NCI-H524 treated with DMSO at 0.1 percent for 48 hours (cell line): ENCODE results near the gene AKNA.

Experiments
- DNase-seq: peaks from one replicate; lab custom pipeline; 2025; lab: John Stamatoyannopoulos, UW

AKNA gene, protein sequence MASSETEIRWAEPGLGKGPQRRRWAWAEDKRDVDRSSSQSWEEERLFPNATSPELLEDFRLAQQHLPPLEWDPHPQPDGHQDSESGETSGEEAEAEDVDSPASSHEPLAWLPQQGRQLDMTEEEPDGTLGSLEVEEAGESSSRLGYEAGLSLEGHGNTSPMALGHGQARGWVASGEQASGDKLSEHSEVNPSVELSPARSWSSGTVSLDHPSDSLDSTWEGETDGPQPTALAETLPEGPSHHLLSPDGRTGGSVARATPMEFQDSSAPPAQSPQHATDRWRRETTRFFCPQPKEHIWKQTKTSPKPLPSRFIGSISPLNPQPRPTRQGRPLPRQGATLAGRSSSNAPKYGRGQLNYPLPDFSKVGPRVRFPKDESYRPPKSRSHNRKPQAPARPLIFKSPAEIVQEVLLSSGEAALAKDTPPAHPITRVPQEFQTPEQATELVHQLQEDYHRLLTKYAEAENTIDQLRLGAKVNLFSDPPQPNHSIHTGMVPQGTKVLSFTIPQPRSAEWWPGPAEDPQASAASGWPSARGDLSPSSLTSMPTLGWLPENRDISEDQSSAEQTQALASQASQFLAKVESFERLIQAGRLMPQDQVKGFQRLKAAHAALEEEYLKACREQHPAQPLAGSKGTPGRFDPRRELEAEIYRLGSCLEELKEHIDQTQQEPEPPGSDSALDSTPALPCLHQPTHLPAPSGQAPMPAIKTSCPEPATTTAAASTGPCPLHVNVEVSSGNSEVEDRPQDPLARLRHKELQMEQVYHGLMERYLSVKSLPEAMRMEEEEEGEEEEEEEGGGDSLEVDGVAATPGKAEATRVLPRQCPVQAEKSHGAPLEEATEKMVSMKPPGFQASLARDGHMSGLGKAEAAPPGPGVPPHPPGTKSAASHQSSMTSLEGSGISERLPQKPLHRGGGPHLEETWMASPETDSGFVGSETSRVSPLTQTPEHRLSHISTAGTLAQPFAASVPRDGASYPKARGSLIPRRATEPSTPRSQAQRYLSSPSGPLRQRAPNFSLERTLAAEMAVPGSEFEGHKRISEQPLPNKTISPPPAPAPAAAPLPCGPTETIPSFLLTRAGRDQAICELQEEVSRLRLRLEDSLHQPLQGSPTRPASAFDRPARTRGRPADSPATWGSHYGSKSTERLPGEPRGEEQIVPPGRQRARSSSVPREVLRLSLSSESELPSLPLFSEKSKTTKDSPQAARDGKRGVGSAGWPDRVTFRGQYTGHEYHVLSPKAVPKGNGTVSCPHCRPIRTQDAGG (N-terminal part only)

DNA sequence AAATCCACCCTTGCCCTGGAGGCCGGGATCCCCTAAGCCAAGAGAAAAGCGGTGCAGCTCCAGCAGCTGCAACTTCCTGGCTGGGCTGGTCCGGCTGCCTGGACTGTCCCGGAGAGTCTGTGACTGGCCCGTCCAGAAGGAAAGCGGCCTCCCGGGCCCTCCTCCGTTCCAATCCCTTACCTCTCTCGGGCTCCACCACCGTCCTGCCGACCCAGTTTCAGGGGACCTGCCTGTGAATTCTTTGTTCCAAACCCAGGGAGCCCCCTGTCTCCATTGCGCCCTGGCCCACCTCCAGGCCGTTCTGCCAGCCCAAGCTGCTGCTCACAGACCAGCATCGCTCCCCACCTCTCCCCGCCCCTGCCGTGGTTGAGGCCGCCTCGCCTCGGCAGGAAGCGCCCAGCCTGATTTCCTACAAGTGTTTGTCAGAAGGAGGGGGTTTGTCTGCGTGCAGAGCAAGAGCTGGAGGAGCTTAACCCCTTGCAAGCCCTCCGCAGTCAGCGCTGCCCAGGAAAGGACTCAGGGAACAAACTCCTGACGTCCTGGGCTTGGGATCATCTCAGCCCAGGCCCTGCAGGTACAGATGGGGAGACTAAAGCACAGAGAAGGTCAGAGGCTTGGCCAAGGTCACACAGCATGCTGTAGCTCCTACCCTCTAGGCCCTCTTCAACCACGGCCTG is at the start of gene AKNA:
Gene AKNA, minus strand, starts transcription at position 303 of the 677 bp plus-strand sequence. CDS start 6,649 bp downstream, outside the sequence.
- peak; percentile 31 for DNase-seq

- no peak for DNase-seq
Measured at GRCh38 chr9:114437401-114437893, 49.7 kb upstream of the AKNA start.

DNA sequence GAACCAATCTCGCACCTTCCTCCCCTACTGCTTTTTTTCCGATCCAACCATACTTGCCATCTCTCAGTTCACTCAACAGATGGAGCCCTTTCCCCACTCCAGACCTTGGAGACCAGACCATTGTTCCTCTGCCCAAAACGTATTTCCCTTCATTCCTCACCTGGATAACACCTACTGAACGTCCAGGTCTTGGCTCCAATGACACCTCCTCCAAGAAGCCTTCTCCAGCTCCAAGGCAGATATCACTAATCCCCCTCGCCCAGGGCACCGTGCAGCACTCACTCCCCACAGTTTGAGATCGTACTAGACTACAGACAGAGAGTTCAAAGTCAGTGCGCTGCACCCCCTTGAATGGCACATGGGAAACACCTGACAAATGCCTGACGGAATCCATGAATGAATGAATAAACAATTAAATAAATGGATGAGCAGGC is 47.1 kb upstream of the AKNA start:
- DNase-seq, result peak; percentile 31

DNA sequence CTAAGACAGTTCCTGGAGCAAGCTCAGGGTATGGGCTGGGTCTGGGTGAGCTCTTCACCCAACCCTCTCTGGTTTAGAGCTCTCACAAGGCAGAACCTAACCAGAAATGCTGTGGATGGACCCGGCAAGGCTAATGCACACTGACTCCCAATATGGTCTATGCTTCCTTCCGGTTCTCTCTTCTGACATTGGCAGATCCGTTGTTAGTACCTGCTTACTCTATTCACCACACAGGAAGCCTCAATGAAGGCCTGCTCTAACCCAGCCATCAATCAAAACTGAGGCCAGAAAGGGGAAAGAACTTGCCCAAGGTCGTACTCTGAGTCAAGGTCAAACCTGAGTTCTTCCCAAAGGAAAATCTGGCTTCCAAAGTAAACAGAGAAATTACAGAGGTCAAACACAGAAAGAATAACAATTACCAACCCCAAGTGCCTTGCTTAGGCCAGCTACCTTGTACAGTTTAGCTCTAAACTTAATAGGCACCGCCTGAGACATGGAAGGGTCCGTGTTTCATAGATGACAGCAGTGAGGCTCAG is 46.0 kb upstream of the AKNA start:
- DNase-seq, result no peak

- DNase-seq, result no peak
Measured at GRCh38 chr9:114433086-114433485, 45.3 kb upstream of the AKNA start.

GRCh38 chr9:114432323-114433067 is 44.7 kb upstream of the AKNA start:
- DNase-seq, result no peak

GRCh38 chr9:114431770-114432169 is 44.0 kb upstream of the AKNA start:
- DNase-seq, result no peak

- DNase-seq, result no peak
Measured at GRCh38 chr9:114431003-114431402, 43.2 kb upstream of the AKNA start.

GRCh38 chr9:114430457-114430856 is 42.7 kb upstream of the AKNA start:
- DNase-seq, result no peak

DNA sequence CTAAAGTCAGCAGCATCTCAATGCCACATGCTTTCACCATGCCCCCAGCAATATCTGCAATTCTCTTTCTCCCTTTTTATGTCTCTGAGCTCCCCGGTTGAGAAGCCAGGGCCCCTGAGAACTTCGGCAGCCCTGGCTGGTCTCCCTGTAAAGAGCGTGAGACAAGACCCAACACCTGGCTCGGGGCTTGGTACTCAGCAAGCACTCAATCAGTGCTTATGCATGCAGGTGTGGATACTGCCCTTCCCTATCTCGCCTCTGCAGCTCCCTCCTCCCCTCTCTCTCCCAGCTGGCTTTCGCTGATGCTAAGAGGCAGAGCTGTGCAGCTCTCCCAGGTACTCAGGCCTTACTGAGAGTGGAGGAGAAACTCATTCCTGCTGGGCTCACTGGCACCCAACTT is 41.7 kb upstream of the AKNA start:
- DNase-seq, result no peak

DNA sequence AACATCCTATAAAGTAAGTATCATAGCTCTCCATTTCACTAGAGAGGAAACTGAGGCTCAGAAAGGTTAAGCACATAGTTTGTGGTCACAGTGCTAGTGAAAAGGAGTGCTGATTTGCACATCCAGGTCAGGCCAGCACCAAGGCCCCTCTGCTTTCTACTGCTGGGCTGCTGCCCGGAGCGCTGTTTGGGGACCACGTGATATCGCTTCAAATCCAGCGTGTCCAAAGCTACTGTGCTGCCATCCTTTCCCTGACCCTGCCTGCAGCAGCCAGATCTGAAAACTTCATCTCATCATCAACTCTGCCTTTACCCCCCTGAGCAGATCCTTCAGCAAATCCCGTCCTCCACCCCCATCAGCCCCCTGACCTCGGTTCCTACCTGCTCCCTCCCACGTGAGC is 40.7 kb upstream of the AKNA start:
- DNase-seq, result no peak

- no peak for DNase-seq
Measured at GRCh38 chr9:114427644-114428043, 39.9 kb upstream of the AKNA start.

- no peak for DNase-seq
Measured at GRCh38 chr9:114426046-114426948, 38.5 kb upstream of the AKNA start.

DNA sequence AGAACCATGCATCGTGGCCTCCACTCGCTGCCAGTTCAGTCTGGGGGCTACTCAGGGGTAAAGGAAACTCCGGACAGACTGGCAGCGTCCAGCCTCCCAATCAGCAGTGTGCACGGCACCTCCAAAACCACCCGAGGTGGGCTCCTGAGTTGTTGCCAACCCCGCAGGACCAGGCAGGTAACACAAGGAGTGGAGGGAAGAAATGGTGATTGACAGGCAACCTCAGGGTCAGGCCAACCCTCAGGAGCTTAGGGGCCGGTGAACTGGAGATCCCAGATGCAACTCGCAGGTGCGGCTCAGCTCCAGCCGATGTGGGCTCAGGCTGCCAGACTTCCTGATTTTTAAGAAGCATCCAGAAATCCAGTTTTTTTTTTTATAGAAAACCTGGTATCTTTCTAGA is 37.3 kb upstream of the AKNA start:
- no peak for DNase-seq

DNA sequence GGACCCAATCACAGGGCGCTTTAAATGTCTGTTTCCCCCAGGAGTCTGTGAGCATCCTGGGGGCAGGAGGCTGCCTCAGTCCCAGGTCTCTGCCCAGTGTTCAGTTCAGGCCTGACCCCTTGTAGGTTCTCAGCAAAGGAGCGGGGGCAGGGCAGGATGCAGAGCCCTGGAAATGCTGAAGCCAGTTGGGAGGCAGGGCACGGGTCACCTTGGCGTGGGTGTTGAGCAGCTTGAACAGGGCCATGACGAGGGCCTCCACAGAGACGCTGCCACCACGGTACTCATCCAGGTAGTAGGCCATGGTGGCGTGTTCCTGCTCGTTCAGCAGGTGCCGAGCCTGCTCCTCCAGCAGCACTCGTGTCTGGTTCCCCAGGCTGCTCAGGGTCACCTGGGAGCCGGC is 36.3 kb upstream of the AKNA start:
- no peak for DNase-seq

DNA sequence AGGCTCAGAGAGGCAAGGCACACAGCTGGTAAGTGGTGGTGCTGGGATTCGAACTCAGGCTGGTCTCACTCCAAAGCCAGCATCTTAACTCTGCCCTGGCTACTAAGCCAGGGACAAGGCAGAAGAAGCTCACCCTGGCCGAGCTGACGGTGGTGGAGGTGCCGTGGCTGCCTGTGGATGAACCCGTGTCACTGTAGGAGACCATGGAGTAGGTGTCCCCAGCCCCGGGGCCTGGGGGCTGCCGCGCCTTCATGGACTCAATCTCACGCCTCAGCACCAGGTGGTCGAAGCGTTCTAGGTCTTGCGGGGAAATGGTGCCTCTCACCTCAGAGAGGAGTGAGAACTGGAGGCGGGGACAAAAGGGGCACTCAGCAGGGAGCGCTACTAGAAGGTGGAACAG is 35.4 kb upstream of the AKNA start:
- no peak for DNase-seq

DNA sequence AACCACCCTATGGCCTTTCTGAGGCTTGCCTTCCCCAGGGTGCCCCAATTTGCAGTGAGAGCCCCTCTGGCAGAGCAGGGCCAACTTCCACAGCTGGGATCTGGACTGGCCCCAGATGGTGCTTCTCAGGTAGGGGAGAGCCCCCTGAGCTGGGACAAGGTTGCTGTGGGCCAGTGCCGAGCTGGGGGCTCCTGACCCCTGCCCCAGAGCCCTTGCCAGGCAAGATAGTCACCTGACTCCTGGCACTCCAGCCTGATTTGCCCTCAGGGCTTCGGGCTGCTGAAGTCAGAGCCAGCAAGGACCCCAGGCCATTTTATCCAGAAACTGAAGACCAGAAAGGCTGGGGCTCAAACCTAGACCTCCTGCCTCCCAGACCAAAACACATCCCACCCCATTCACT is 33.4 kb upstream of the AKNA start:
- no peak for DNase-seq

- no peak for DNase-seq
Measured at GRCh38 chr9:114419796-114420195, 32.0 kb upstream of the AKNA start.

- no peak for DNase-seq
Measured at GRCh38 chr9:114418053-114418452, 30.3 kb upstream of the AKNA start.
